Activated CD4-positive, alpha-beta T cell treated with anti-CD3 and anti-CD28 coated beads, Interleukin-2, amount 10 ng/mL, durations not matched to agents 7 days and 5 days (primary cell): ENCODE data around the gene FAM221A. TPM values are rescaled to one million over a fixed set of nuclear protein-coding genes. Genes with fewer than 3 reads are reported as not detected.
"Not testable (repeated sequence)": the region's sequence is repeated elsewhere in the genome, so short reads cannot be mapped to it uniquely, and the experiment has no call there.

ENCODE experiments used
- CTCF ChIA-PET: fragments of 350-600 bp; sonication (Branson Sonifier 250); formaldehyde crosslinking; loops from one replicate; lab custom pipeline; 2021; ENCODE audit warnings: antibody characterized with exemption; lab: Charles Lee
- POLR2A ChIA-PET: fragments of 350-600 bp; sonication (Branson Sonifier 250); formaldehyde crosslinking; loops from one replicate; lab custom pipeline; 2021; ENCODE audit warnings: antibody characterized with exemption; lab: Charles Lee
- DNase-seq: peaks from one replicate; pipeline ENCODE4 v3.0.0-alpha.2; 2020
- H3K27ac Mint-ChIP-seq: one replicate; pipeline ENCODE4 v1.8.0; 2021; ENCODE audit warnings: mild to moderate bottlenecking, moderate library complexity, mixed read lengths
- H3K27me3 Mint-ChIP-seq: one replicate; pipeline ENCODE4 v1.8.0; 2021; ENCODE audit warnings: mixed read lengths
- H3K36me3 Mint-ChIP-seq: one replicate; pipeline ENCODE4 v1.8.0; 2021; ENCODE audit warnings: low read depth, mixed read lengths
- H3K4me1 Mint-ChIP-seq: one replicate; pipeline ENCODE4 v1.8.0; 2021; ENCODE audit warnings: mixed read lengths
- H3K4me3 Mint-ChIP-seq: one replicate; pipeline ENCODE4 v1.8.0; 2021; ENCODE audit warnings: mild to moderate bottlenecking, moderate library complexity, mixed read lengths
- H3K9me3 Mint-ChIP-seq: one replicate; pipeline ENCODE4 v1.8.0; 2021; ENCODE audit warnings: mixed read lengths
- total RNA-seq, 2 experiments: library from RNA; stranded (reverse); gene quantifications; one replicate each; pipeline ENCODE4 v1.2.3, GENCODE V29; 2021

FAM221A gene
- total RNA-seq, 2 experiments from 2014 or later: 4.4 to 4.5 TPM

DNA sequence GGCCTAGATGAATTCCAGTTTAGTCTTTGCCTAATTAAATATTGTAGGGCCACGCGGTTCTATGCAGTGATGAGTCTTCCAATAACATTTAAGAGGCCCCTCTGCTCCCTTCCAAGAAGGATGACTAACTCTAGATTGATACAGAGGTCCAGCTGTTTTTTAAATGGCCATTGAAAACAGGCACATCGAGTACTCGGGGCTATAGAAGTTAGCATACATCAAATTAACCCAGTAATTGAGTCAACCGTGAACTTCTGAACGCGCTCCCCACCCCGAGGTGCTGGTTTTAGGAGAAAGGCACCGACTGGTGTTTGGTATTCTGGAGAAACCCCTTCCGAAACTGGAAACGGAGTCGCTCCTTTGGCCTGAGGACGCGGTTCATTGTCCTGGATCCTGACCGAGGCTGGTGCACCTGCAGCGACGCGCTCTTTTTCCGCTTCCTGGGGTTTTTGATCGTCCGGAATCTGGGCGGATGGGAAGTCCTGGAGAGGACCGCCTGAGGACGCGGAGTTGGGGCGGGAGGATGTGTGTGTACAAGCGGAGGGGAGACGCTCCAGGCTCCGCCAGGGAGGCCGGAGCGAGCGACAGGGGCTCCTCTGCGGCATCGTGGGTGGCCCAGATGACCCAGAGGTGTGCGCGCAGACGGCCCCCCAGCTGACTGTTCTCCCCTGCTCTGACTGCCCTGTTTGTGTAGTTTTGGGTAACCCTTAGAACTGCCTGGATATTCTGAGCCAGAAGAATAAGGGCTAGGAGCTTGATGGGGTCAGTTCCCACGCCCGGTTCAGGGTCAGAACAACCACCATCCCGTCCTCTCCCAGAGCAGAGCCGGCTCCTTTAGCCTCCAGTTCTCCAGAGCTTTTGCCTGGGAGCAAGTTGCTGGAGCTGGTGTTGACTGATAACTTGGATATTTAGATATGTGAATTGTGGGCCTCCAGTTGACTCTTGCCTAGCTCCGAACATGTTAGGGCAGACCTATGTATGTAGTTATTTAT is 711 bp downstream of the FAM221A start:
- peak; percentile 50 for DNase-seq
- peak overlapping the region; percentile 85 for H3K4me3 Mint-ChIP-seq
- H3K27ac Mint-ChIP-seq: peak overlapping the region; percentile 80
- H3K36me3 Mint-ChIP-seq: no peaks in the 10 kb centered on the region
- H3K9me3 Mint-ChIP-seq: no peaks in the 10 kb centered on the region
- H3K4me1 Mint-ChIP-seq: peaks cover 17% of the 10 kb centered on the region
- CTCF ChIA-PET: interaction anchor here (1.1 kb wide), 1 partner anchor 134 kb away, joined by 4 read pairs; no protein-coding TSS in a partner anchor
- H3K27me3 Mint-ChIP-seq: peaks cover 6% of the 10 kb centered on the region
- POLR2A ChIA-PET: no interaction called here

DNA sequence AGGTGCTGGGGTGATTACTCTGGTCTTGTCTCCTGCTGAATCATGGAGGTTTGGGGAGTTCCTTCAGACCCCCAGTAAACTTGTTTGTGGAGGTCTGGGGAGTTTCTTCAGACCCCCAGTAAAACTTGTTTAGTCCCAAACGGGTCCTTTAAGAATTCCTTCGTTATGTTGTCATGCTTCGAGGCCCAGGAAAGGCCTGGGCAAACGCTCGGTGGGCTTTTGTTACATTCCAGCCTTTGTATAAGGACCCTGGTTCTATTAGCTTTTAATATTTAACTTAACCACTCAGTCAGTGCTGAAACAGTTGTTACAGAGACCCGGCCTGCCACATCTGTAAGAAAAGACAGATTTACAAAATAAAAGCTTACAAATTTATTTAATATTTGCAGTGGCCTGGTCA is 4.0 kb downstream of the FAM221A start:
- POLR2A ChIA-PET, H3K36me3 Mint-ChIP-seq, H3K9me3 Mint-ChIP-seq, H3K27me3 Mint-ChIP-seq, DNase-seq, H3K4me3 Mint-ChIP-seq, H3K27ac Mint-ChIP-seq: not testable (repeated sequence)
- CTCF ChIA-PET: interaction anchor here (1.4 to 2.4 kb wide), 2 partner anchors 13 to 411 kb away, joined by 4 to 6 read pairs; no protein-coding TSS in a partner anchor
- H3K4me1 Mint-ChIP-seq: peaks cover 15% of the 10 kb centered on the region

DNA sequence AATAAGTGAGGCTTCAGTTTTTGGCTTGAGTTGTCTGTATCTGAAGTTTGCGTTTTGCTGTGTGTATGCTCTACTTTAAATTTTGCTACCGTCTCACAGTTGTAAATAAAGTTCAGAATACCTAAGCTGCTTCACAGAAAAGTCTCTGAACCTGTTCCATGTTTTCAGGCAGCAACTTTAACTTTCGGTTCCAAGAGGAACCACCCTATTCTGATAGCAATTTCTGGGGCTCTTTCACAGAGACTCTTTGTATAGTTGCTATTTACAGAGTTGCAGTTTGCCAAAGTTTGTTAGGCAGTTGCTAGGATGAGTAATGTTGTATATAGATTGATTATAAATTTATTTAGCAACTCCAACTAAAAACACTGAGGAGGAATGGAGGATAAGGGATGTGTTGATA is 5.7 kb downstream of the FAM221A start:
- POLR2A ChIA-PET: no interaction called here

DNA sequence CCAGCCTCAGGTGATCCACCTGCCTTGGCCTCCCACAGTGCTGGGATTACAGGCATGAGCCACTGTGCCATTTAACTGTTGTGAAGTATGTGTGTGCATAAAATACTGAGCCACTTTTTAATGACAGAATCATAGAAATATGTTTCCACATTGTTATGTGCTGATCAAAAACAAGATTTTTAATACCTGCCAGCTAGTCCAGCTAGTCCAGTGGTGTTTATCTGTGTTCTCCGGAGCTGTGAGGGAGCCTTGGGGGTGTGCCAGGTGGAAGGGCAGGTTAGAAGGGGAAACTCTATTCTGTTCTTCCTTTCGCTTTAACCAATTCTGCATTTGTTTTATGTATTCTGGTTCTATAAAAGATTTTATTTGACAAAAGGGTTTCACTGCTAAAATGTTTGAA is 7.0 kb downstream of the FAM221A start:
- DNase-seq: no peak
- peaks cover 2% of the 10 kb centered on the region for H3K36me3 Mint-ChIP-seq
- no peak overlapping the region for H3K4me3 Mint-ChIP-seq
- no peaks in the 10 kb centered on the region for H3K27me3 Mint-ChIP-seq
- ChIA-PET CTCF (interaction anchor here (0.6 to 0.7 kb wide), 2 partner anchors 10 to 13 kb away, joined by 3 read pairs; no protein-coding TSS in a partner anchor), POLR2A (no interaction called here)
- H3K27ac Mint-ChIP-seq: peak overlapping the region; percentile 42
- no peaks in the 10 kb centered on the region for H3K9me3 Mint-ChIP-seq
- H3K4me1 Mint-ChIP-seq: no peaks in the 10 kb centered on the region

More for the DNA sequence above, 5.7 kb downstream of the FAM221A start:
- no peak overlapping the region for H3K4me3 Mint-ChIP-seq
- H3K36me3 Mint-ChIP-seq: peaks cover 2% of the 10 kb centered on the region
- no peak for DNase-seq
- H3K9me3 Mint-ChIP-seq: no peaks in the 10 kb centered on the region
- H3K27ac Mint-ChIP-seq: no peak overlapping the region
- H3K4me1 Mint-ChIP-seq: peaks cover 6% of the 10 kb centered on the region
- CTCF ChIA-PET: interaction anchor here (2.4 kb wide), 1 partner anchor 11 kb away, joined by 6 read pairs; no protein-coding TSS in a partner anchor
- H3K27me3 Mint-ChIP-seq: no peaks in the 10 kb centered on the region

DNA sequence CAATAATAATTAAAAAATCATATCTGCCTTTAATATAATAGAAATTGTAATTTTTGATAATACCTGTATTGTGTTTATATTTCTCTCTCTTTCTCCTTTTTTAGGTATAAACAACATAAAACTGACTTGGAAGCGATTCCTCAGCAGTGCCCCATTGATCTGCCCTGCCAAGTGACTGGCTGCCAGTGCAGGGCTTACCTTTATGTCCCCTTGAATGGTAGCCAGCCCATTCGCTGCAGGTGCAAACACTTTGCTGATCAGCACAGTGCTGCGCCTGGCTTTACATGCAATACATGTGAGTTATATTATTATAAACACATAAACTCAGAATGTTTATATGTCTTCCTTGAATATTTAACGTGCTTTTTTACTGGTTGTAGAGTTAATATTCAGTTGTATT is 9.2 kb downstream of the FAM221A start:
- CTCF ChIA-PET: no interaction called here
- H3K4me1 Mint-ChIP-seq: no peaks in the 10 kb centered on the region
- POLR2A ChIA-PET: no interaction called here
- H3K36me3 Mint-ChIP-seq: peaks cover 8% of the 10 kb centered on the region
- DNase-seq: no peak
- H3K27me3 Mint-ChIP-seq: no peaks in the 10 kb centered on the region
- H3K9me3 Mint-ChIP-seq: no peaks in the 10 kb centered on the region
- H3K27ac Mint-ChIP-seq: no peak overlapping the region
- H3K4me3 Mint-ChIP-seq: no peak overlapping the region

DNA sequence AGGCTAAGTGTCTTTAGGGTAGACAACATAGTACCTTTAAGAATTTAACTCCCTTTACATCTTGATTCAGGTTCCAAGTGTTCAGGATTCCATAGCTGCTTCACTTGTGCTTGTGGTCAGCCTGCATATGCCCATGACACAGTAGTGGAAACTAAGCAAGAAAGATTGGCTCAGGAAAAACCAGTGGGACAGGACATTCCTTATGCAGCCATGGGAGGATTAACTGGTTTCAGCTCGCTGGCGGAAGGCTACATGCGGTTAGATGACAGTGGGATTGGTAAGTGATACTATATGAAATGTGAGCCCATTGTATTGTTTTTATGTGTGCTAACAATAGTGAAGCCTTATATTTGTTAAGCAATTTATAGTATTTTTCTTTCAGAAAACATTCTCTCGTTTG is 11.3 kb downstream of the FAM221A start:
- DNase-seq: no peak
- CTCF ChIA-PET: no interaction called here
- no peak overlapping the region for H3K4me3 Mint-ChIP-seq
- H3K27ac Mint-ChIP-seq: no peak overlapping the region
- H3K27me3 Mint-ChIP-seq: no peaks in the 10 kb centered on the region
- no peaks in the 10 kb centered on the region for H3K4me1 Mint-ChIP-seq
- H3K36me3 Mint-ChIP-seq: peaks cover 8% of the 10 kb centered on the region
- H3K9me3 Mint-ChIP-seq: no peaks in the 10 kb centered on the region
- POLR2A ChIA-PET: no interaction called here

DNA sequence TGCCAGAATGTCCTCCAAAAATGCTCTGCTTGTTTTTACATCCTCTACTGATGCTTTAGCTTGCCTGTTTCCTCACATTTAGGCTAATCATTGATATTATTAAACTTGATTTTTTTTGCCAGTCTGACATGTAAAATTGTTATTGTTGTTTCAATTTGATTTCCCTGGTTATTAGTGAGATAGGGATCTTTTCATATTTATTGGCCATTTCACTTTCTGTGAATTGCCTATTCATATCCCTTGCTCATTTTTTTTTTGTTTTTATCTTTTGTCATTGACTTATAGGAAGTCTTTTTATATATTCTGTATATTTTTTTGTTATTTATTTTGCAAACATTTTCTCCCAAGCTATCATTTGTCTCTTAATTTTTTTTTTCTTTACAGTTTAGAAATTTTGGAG is 13.2 kb downstream of the FAM221A start:
- Mint-ChIP-seq H3K27ac (no peak overlapping the region), H3K4me3 (no peak overlapping the region), H3K36me3 (peaks cover 8% of the 10 kb centered on the region), H3K9me3 (no peaks in the 10 kb centered on the region), H3K27me3 (no peaks in the 10 kb centered on the region), H3K4me1 (no peaks in the 10 kb centered on the region)
- CTCF ChIA-PET: interaction anchor here (0.6 to 0.8 kb wide), 2 partner anchors 9 to 853 kb away, joined by 3 to 4 read pairs; no protein-coding TSS in a partner anchor
- DNase-seq: no peak
- POLR2A ChIA-PET: no interaction called here

DNA sequence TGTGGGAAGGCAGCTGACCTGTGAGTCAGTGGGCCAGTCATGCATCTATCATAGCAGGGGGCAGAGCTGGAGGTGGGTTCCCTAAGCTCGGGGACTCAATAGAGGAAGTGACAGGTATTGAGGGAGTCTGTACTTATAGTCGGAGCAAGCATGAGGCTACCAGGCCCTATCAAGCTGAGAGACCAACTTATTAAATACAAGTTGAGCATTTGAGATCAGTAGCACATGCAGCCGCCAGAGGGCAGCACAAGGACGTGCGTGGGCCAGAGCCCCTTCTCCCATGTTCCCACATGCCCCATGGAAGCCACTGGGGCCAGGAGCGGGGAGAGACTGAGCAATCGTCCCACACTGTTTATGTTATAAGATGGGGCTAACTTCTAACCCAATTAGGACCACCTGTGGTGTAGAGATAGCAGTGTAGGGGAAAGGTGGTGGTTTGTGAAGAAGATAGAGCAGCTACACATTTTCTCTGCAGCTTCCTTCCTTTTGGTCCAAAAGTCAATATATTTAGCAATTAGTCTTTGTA is 17.0 kb downstream of the FAM221A start:
- peak; percentile 41 for DNase-seq
- H3K36me3 Mint-ChIP-seq: peaks cover 6% of the 10 kb centered on the region
- no peak overlapping the region for H3K27ac Mint-ChIP-seq
- CTCF ChIA-PET: interaction anchor here (0.5 to 1.5 kb wide), 9 partner anchors 10 to 1859 kb away, joined by 3 to 6 read pairs (median 3); no protein-coding TSS in a partner anchor
- POLR2A ChIA-PET: no interaction called here
- no peaks in the 10 kb centered on the region for H3K27me3 Mint-ChIP-seq
- H3K4me1 Mint-ChIP-seq: no peaks in the 10 kb centered on the region
- H3K4me3 Mint-ChIP-seq: no peak overlapping the region
- no peaks in the 10 kb centered on the region for H3K9me3 Mint-ChIP-seq

DNA sequence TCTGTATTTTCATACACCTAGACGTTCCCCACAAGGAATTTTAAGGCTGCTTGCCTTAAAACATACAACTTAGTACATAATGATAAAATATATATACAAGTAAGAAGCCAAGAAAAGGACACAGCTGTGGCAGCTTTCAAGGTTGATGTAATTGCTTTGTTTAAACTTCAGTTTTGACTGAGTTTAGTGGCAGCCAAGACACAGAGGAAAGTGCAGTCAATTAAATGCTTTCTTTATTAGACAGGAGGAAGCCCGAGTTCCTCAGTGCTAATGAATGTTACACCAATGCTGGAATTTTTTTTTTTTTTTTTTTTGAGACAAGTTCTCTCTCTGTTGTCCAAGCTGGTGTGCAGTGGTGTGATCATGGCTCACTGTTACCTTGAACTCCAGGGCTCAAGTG is 18.8 kb downstream of the FAM221A start:
- no peak for DNase-seq
- ChIA-PET POLR2A (no interaction called here), CTCF (interaction anchor here (0.6 to 1.0 kb wide), 4 partner anchors 54 to 1698 kb away, joined by 3 to 4 read pairs (median 3); no protein-coding TSS in a partner anchor)
- H3K36me3 Mint-ChIP-seq: peaks cover 7% of the 10 kb centered on the region
- H3K4me3 Mint-ChIP-seq: no peak overlapping the region
- H3K27me3 Mint-ChIP-seq: no peaks in the 10 kb centered on the region
- no peaks in the 10 kb centered on the region for H3K9me3 Mint-ChIP-seq
- H3K4me1 Mint-ChIP-seq: no peaks in the 10 kb centered on the region
- H3K27ac Mint-ChIP-seq: no peak overlapping the region

DNA sequence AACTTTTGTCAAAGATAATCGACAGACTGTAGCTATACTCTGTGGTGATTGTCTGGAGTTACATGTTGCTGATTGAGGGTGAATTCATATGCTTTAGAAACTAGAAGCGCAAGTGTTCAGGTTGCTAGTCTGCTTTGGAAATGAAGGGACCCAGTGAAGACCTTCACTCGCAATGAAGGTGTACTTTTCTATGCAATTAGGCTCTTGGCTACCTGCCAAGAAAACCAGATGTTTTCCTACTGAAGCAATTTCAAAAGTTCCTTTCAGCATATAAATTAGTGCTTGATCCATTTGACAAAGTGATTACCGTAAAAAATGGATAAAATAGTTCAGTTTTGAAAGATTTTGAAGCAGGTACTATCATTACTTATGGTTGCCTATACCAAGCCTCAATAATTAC is 20.0 kb downstream of the FAM221A start:
- Mint-ChIP-seq H3K4me1 (no peaks in the 10 kb centered on the region), H3K27ac (no peak overlapping the region), H3K4me3 (no peak overlapping the region), H3K36me3 (peaks cover 16% of the 10 kb centered on the region), H3K27me3 (no peaks in the 10 kb centered on the region), H3K9me3 (peaks cover 6% of the 10 kb centered on the region)
- DNase-seq: no peak
- POLR2A ChIA-PET: no interaction called here
- CTCF ChIA-PET: no interaction called here

DNA sequence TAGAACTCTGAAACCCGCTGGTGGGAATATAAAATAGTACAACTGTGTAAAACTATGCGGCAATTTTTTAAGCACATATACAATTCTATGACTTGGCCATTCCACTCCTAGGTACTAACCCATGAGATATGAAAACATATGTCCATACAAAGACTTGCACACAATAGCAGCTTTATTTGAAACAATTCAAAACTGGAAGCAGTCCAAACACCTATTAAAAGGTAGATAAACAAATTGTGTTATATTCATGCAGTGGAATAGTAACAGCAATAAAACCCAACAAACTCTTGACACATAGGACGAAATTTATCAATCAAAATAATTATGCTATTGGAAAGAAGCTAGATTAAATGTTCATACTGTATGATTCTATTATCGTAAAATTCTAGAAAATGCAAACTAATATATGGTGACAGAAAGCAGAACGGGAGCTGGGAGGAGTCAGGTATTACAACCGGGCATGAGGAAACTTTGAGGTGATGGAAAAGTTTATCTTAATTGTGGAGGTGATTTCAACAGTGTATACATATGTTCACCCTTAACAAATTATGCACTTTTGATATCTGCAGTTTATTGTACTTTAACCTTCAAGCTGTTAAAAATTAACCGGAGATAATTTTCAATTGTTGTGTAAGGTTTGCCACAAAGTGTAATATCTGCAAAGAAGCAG is 29.2 kb downstream of the FAM221A start:
- ChIA-PET POLR2A (no interaction called here), CTCF (interaction anchor here (0.9 to 1.5 kb wide), 2 partner anchors 146 to 162 kb away, joined by 3 to 4 read pairs; no protein-coding TSS in a partner anchor)
- no peak overlapping the region for H3K4me3 Mint-ChIP-seq
- H3K4me1 Mint-ChIP-seq: no peaks in the 10 kb centered on the region
- no peaks in the 10 kb centered on the region for H3K27me3 Mint-ChIP-seq
- peaks cover 15% of the 10 kb centered on the region for H3K36me3 Mint-ChIP-seq
- H3K27ac Mint-ChIP-seq: no peak overlapping the region
- no peak for DNase-seq
- H3K9me3 Mint-ChIP-seq: peaks cover 18% of the 10 kb centered on the region

DNA sequence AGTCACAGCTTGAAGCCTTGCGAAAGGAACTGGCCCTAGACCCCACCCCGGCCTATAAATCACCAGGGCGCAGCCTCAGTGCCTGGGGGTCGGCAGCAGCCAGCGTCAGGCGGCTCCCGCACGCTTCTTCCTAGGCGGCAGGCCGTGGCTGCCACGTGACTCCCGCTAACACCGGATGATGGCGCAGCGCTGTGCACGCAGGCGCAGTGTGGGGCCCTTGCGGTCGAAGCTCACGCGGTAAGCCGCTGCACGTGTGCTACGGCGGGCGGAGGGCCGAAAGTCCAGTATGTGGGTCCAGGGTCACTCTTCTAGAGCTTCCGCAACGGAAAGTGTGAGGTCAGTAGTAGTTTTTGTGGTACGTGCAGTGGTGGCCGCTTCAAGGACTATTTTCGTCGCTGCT is 30.0 kb downstream of the FAM221A start, which contains the start of gene STK31:
Gene STK31 (plus strand): TSS at position 220 of the 400 bp plus-strand sequence. CDS start 67 bp downstream, at position 287.
- H3K27me3 Mint-ChIP-seq: no peaks in the 10 kb centered on the region
- peaks cover 12% of the 10 kb centered on the region for H3K9me3 Mint-ChIP-seq
- no peak within 1 kb of the TSS for H3K27ac Mint-ChIP-seq
- peaks cover 8% of the 10 kb centered on the region for H3K36me3 Mint-ChIP-seq
- ChIA-PET POLR2A (no interaction called here), CTCF (interaction anchor here (0.9 to 1.5 kb wide), 2 partner anchors 147 to 163 kb away, joined by 3 to 4 read pairs; no protein-coding TSS in a partner anchor)
- no peak for DNase-seq
- H3K4me3 Mint-ChIP-seq: no peak within 1 kb of the TSS
- no peaks in the 10 kb centered on the region for H3K4me1 Mint-ChIP-seq
